Thyroid gland (tissue), 4 donors: ENCODE measurements around the gene PRR33.

Experiments used
- POLR2A ChIP-seq, 2 donors: fragments of 450-650 bp; IDR thresholded peaks; one replicate each; pipeline ENCODE4 v1.6.1; 2017; ENCODE audit warnings: antibody characterized with exemption in 2 of 2, mild to moderate bottlenecking in 2 of 2, moderate library complexity in 1 of 2
- TF ChIP-seq, protein P1 (sequence below), 6 experiments: fragments of 200-600 bp in 3 of 6; fragments of 450-650 bp in 3 of 6; sonication (generic) in 3 of 6; IDR thresholded peaks; one replicate each; pipeline ENCODE4 v1.5.1; 2016 to 2019; ENCODE audit warnings: antibody characterized with exemption in 6 of 6, mild to moderate bottlenecking in 2 of 6, inconsistent platforms in 1 of 6, moderate library complexity in 1 of 6

DNA sequence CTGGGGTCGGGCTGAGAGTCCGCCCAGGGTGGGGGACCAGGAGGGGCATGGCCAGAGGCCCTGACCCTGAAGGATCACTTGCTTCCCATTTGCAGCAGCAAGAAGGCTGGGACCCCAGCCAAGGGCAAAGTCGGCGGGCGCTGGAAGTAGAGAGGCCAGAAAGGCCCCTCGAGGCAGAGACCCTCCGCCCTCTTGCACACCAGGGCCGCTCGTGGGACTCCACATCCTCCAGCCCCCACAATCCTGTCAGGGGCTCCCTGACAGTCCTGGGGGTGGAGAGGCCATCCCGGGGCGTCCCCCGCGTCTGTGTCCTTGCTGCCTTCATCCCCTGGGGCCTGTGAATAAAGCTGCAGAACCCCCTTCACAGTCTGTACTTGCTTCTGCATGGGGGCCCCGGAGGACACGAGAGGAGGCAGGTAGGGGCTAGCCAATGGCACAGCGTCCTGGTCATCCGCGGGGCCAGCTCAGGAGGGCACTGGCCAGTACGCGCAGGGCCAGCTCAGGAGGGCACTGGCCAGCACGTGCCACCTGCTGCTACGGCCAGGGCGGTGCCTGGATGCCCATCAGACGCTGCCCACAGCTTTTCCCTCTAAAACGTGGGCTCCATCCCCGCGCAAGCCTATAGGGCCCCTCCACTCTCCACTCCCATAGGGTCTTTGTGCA is 46.8 kb upstream of the PRR33 start:
- no peak for TF ChIP-seq POLR2A (IDR thresholded peaks at IDR 0.05)
- TF ChIP-seq, protein P1, sequence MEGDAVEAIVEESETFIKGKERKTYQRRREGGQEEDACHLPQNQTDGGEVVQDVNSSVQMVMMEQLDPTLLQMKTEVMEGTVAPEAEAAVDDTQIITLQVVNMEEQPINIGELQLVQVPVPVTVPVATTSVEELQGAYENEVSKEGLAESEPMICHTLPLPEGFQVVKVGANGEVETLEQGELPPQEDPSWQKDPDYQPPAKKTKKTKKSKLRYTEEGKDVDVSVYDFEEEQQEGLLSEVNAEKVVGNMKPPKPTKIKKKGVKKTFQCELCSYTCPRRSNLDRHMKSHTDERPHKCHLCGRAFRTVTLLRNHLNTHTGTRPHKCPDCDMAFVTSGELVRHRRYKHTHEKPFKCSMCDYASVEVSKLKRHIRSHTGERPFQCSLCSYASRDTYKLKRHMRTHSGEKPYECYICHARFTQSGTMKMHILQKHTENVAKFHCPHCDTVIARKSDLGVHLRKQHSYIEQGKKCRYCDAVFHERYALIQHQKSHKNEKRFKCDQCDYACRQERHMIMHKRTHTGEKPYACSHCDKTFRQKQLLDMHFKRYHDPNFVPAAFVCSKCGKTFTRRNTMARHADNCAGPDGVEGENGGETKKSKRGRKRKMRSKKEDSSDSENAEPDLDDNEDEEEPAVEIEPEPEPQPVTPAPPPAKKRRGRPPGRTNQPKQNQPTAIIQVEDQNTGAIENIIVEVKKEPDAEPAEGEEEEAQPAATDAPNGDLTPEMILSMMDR (IDR thresholded peaks at IDR 0.05), result no peak
